Fibroblast of skin of right quadriceps (primary cell): ENCODE results near the gene SLC24A5.

ENCODE experiments used
- DNase-seq: peaks from one replicate; pipeline ENCODE4 v3.0.0-alpha.2; 2013

The SLC24A5 gene

DNA sequence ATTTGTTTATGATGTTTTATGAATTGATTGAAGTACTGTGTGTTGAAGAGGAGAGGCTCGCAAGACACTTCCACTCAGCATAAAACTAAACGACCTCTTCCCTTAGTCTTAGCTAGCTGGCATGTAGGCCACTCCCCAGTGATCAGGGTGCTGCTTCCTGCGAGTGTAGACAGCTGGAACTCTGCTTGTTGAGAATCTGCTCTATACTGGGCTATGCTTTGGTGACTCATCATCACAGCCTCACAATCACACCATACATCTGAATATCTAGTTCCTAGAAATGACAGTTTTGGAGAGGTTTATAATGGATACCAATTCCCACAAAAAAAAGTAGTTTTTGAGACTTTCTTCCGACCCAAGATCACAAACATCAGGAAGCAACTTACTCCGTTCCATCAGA, 1.5 kb upstream of the SLC24A5 start:
- no peak for DNase-seq

DNA sequence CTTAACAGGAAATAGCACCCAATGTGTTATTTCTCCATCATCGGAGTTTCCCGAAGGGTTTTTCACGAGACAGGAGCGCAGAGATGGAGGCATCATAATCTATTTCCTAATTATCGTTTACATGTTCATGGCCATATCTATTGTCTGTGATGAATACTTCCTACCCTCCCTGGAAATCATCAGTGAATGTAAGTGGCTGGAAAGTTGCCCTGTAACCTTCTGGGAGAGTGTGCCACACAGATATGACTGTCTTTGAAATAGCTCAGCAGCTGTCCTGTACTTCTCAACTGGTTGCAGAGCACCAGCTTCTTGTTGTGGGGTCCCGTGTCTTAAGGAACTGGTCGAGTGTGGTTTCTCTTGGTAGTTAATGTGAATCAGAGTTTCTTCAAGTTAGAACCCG, 1.1 kb downstream of the SLC24A5 start:
- DNase-seq = no peak

DNA sequence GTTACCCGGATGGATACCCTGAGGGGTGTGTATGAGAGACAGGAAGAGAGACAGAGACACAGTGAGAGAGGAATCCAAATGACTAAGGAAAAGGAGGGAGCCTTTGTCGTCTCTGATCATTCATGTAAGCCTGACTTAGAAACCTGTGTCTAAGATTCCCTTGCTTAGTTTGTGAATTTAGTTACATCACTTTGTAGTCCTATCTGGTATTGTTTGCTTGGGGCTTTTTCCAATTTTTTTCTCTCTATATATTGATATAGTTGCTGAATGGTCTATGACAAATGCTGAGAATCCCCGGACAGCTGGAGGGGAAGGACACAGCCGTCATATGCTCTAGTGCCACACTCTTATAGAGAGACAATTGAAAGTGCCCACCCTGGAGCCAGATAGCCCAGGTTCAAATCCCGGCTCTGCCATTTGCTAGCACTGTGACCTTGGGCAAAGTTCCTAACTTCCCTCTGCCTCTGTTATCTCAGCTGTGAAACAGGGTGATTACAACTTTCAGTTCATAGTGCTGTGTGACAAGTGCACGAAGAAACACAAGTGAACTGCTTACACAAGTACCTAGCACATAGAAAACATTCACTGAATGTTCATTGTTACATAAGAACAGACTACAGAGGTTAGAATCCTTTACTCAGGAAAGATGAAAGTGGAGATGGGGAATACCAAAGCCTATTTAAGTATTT, 6.0 kb downstream of the SLC24A5 start:
- DNase-seq = no peak

DNA sequence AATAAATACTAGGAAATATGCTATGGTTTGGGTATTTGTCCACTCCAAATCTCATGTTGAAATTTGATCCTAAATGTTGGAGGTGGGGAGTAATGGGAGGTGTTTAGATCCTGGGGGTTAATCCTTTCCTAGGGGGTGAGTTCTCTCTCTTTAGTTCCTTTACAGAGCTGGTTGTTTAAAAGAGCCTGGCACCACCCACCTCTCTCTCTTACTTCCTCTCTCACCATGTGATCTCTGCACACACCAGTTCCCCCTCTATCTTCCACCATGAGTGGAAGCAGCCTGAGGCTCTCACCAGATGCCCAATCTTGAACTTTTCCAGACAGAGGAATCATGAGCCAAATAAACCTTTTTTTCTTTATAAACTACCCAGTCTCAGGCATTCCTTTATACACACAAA, 10.5 kb downstream of the SLC24A5 start:
- no peak for DNase-seq

DNA sequence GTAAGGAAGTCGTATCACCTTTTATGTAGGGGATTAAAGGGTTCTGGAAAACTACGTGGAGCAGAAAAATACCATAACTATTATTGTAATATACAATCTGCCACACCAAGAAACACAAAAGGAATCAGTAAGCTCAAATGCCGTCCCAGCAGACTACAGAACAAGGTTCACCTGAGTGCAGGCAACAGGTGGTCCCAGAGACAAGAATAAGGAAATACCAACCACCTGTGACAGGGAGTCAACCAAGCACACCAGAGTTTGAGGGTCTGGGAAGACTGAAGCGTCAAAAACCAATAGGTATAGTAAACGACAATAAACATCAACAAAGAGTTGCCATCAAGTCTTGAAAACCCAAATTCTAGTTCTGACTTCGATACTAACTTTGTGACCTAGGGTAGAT, 12.1 kb downstream of the SLC24A5 start:
- no peak for DNase-seq

DNA sequence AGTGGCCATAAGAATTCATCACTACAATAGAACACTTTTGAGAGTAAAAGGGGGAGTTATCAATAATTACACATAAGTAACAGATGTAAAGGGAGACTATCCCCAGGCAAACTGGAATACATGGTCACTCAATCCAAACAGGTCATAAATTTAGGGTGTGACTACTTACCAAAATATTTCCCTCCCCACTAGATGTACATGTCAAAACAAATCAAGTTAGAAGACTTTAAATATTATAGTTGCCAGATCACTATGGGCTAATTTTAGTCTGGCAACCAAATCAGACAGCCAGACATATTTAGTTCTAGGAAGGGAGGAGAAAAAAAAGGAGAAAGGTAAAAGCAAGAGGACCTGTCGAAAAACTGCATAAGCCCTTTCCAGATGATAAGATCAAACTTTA, 23.1 kb downstream of the SLC24A5 start:
- DNase-seq = peak; percentile 42

DNA sequence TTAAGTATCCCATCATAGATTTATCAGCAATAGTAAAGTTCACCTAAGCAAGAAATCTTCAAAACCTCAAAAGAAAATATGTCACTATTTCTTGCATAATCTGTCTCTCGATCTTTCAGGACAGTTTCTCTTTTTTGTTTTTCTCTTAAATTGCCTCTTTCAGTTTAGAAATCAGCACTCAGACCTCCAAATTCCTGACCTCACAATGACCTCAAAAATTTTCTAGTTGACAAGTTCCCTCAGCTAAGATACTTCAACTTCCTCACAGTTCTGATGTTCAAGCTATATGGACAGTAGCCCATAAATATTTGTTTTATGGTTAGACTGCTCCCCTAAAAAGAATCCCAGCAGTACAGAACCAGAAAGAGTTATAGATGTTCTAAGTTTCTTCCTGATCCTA, 24.1 kb downstream of the SLC24A5 start:
- peak; percentile 44 for DNase-seq

DNA sequence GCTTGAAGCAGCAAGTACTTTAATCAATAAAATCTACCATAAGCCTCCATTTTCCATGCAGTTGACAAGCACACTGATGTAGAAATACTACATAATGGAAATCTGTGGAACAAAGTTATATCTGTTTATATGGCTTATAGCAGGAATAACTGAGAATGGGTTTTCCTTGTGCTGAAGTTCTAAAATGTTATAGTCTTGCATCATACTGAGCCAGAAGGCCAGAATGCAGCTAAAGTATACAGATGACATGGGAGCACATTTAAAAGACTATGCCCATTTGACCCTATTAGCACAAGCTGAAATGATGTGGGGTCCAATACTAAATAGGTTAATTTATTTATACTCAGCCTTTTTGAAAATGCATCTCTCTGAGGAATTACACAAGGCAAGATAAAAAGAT, 25.1 kb downstream of the SLC24A5 start:
- peak; percentile 6 for DNase-seq

DNA sequence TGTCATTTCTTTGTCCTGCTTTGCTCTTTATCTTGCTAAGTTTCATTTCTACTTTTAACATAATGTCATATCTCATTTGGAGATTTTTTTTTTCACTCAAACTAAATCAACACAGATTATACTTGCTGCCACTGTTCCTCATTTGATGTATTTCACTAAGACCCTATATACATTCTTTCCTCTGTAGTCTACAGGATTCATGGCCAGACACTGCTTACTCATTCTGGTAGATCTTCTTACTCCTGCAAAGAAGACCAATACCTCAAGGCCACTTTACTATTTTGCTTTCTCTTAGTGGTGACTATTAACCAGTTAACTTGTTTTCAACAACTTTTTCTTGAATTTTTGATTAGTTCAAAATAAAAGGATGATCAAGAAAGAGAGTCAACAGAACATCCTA, 26.6 kb downstream of the SLC24A5 start:
- DNase-seq = peak; percentile 20

DNA sequence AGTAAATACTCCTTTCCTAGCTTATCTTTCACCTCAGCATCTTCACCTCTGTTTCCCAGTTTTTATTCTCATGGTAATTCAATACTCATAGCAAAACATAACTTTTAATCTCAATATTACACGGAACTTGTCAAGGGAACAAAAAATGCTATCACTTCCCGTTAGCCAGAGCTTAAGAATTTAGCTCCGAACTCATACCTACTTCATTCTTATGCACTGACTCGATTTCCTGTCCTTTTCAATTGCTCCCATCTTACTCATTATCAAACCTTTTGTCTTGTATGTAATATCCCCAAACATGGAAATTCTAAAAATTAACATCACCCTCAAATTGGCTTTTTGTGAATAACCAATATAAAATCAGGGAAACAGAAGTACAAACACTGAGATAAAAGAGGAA, 29.1 kb downstream of the SLC24A5 start:
- peak; percentile 77 for DNase-seq

DNA sequence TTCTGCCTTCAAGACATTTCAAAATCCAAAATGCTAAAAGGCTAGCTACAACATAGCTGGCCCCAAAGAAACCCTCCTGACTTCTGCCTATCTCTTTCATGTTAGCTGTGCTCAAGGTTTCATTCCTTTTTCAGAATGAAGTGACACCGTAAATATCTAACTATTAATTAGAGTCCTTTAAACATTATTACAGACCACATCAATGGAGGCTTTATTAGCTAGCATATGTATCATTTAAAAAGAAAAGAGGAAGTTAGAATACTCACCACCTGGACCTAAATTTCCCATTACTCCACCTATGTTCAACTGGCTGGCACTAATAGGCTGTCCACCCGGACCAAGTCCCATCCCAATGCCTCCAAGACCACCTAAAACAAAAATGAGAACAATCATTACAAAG, 32.7 kb downstream of the SLC24A5 start:
- DNase-seq = no peak

DNA sequence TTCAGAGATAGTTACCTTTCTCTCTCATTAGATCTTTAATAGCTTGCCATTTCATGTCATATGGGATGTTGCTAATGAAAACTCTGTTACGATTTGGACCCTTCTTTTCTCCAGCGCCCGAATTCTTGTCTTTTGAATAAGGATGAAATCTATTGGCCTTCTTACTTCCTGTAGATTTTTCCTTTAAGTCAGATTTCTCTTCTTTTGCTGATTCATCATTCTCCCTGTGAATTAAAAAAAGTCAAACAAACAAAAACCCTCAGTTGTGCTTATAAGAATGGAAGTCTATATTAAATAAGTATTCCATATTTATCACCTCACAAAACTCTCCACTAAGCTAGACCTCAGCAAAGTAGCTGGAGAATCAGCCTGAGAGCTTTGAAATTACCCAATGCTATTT, 47.8 kb downstream of the SLC24A5 start:
- DNase-seq = no peak

DNA sequence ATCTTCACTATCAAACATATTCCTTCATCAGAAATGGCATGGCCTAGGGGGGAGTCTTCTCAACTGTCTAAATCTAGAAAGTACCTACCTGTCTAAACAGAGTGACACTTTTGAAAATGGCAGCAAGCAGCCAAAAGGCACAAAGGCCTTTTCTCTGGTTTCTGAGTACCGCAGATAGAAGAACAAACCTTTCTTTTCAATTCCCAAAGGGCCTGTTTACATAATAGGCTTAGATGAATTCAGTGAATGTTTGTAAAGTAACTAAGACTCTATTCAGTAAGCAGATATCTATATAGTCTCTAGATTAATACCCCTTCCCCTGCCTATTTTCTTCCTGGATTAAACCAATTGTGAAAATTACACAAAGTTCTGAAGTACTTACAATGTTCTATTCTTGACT, 50.2 kb downstream of the SLC24A5 start:
- DNase-seq = no peak

DNA sequence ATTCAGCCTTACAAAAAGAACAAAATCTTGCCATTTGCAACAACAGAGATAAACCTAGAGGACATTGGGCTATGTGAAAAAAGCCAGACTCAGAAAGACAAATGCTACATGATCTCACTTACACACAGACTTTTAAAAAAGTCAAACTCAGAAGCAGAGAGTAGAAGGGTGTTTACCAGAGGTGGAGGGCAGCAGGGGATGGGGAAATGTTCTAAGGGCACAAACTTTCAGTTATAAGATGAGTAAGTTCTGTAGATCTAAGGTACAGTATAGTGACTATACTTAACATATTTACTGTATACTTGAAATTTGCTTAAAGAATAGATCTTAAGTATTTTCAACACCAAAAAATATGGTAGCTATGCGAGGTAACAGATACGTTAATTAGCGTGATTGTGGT, 54.3 kb downstream of the SLC24A5 start:
- DNase-seq = no peak

DNA sequence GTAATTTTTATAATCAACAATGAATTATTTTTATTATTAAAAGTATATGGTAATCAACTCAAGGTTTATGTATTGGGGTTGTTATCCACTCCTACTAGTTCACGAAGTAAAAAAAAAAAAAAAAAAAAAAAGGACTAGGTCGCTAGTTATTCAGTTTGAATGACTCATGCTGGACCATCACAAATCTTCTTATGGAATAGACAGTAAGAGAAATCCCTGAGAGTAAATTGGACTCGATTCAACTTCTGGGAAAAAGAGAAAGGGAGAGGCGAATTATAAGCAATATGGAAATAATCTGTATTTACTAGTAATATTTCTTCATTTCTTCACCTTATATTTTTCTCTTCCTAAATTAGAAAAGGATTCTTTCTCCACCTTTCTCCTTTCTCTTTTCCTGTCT, 55.3 kb downstream of the SLC24A5 start:
- DNase-seq = peak; percentile 26

DNA sequence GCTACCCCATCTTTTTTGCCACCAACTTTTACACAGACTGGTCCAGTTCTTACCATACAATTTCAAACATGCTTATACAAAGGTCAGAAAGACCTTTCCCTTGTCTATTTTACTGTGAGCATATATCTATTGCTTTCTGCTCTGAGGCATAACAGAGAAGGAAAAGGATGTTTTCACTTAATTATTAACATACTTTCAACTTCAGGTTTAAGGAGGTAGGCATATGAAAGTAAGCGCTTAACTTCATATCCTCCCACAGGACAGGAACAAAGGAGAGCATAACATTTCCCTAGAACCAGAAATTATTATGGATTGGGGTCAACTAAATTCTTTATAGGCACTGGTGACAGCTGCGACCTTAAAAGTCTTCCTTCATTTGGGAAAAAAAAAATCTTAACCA, 56.2 kb downstream of the SLC24A5 start:
- no peak for DNase-seq

DNA sequence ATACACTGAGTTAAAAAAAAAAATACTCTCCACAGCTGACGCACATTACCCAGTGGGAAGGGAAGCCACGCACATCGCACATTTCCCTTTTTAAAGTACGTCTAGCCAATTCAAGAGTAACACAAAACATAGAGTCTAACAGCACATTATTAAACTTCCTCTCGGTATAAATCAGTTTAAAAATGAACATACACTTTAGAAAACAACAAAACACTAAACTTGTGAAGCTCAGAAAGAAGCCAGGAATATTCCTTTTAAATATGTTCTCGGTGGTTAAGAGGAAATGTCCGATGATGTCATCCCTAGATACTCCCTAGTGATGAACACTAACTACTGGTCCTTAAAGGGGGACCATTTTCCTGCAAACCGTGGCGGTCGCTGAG, 56.6 kb downstream of the SLC24A5 start:
- peak; percentile 46 for DNase-seq

DNA sequence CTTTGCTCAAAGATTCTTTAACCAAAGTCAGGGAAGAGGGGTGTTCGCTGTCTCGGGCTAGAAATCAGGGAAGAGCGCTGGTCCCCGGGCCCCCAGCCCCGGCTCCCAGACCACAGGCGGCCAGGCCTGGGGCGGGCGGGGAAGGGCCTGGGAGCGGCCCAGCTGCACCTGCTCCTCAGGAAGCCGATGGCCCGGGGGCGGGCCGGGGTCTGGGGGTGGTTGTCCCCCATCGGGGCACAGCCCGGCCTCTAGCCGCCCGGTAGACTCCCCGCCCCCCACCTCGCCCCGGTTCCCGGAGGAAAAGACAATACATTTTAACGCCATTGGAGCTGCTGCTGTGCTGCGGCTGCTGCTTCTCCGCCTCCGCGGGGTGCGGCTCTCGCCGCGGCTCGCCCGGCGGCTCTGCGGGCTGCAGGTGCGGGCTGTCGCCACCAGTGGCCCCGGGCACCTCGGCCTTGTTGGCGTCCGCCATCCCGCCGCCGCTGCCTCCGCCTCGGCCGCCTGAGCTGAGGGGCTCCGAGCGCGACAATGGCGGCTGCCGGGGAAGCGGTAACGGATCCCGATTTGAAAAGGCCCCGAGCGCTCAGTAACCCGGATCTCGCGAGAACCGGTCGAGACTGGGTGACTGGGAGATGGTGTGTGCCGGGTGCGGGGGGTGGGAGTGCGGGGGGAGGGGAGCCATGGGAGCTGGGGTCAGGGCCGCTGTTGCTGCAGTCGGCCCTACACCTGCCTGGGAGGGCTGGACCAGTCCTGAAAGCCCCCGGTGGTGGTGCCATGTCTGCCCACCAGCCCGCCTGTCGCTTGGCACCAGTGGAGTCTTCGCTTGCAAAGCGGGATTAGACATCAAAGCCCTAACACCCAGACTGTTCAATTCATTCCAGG, 57.2 kb downstream of the SLC24A5 start, which contains the start of gene MYEF2:
Gene MYEF2, minus strand, starts transcription at position 530 of the 882 bp plus-strand sequence. Its CDS starts 58 bp downstream, at position 472.
- peak; percentile 70 for DNase-seq

DNA sequence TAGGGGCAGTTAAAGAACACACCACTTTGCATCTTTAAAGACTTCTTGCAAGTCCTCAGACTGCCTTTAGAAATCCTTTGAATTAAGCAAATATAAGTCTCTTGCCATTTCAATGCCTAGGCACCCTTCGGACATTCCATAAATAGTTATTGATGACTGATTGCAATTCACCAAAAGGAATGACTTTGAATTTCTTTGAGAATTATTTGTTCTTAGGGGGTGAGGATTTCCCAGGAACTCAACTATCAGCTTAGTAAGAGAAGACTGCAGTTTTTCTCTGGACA, 57.8 kb downstream of the SLC24A5 start:
- DNase-seq = no peak

DNA sequence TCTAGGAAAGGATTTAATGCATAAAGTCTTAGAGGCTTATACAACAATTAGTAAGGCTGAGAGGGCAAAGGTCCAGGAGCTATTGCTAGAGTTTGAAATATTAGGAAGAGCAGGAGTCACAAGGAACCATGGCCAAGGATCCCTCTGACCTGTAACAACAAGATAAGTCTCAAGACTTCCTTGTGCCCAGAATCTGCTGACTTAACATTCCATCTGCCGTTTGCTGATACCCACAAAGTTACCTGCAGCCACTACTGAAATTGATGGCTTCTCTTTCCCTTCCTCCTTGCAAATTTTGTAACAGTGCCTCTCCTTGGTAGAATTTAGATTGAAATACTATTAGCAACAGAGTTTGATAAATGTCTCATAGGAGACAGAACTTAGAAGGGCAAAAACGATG, 62.0 kb downstream of the SLC24A5 start:
- DNase-seq = no peak

DNA sequence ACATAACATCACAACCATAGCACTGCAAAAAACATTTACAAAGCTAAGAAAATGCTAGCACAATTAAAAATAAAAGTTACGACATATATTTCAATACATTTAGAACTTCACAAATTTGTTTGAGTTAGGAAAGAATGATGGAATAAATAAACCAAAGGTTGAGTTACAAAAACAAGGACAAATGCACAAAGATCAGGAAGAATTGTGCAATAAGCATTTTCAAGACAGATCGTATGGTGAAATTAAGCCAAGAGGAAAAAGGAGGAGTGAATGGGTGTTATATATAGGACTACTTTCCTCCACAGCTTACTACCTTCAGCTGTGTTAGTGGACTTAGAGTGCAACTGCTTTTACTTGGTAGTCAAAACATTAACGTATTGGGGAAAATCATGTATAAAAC, 64.7 kb downstream of the SLC24A5 start:
- DNase-seq = no peak

DNA sequence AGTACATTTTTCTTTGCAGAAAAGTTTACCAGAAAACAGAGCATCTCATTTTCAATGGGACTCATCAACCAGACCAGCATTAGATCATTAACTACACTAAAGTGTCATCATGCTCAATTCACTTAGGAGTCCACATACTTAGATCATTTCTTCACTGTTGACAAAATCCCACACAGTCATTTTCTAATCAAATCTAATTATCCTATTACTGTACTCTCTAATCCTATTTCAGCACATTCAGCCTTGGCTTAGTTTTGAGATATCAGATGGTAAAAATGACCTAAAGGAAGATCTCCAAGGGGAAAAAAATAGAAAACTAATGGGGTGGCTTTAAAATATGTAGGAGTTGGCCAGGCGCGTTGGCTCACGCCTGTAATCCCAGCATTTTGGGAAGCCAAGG, 65.5 kb downstream of the SLC24A5 start:
- DNase-seq = no peak

DNA sequence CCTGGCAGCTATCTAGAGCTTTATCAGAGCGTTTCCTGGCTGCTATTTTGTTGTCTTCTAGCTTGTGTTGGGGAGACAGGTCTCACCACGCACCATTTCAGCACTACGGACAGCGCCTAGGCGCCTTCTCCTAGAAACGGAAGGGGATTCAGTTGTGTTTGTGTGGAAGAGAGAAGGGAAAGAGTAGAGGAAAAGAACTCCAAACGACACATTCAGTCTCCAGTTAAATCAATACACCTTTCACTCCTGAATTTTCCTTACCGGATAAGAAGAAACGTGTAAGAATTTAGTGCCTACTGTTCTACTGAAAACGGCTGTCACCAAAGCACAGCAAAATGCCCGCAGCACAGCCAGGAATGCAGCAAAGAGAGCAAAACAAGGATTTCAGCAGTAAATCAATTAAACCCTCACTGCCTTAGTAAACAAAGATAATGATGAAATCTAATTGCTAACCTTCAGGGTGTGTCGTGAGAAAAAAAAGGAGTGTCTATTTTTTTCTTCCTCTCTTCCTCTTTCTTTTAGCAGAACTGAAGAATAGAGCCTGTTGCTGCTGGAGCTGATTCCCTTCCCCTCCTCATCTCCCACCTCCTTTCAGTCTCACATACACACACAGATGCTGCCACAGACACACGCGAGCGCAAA, 70.3 kb downstream of the SLC24A5 start:
- peak; percentile 73 for DNase-seq

DNA sequence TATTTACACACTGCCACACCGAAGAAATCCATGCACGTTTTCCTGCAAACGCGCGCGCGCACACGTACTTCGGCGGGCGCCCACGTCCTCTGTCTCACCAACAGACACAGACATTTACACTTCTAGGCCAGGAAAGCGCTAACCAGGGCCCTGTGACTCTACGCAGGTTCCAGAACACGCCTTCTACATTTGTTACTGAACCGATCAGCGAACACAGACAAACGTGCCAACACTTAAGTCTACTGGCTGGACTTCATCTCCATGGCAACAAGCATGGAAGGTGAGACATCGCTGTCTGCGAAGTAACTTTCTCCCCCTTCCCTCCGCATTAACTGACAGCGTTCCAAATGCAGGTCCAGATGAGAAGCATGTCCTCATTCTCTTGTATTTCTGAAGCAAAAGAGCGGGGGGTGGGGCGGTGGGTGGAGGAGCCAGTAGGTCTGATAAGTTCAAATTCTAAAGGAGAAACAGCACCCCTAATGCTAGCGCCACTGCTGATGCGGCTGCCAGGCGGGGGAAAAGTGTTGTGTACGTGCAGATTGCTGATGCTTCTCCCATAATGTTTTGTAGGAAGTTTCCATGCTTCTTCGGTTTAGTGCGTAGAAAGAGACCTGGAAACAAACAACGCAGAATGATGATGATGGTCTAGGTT, 70.9 kb downstream of the SLC24A5 start, which contains the start of gene CTXN2:
Gene CTXN2, plus strand, starts transcription at position 92 of the 652 bp plus-strand sequence. CDS start 9,636 bp downstream, outside the sequence.
- no peak for DNase-seq
